Measurements from ENCODE around the gene HEATR5A. TPM values are rescaled to one million over a fixed set of nuclear protein-coding genes. Genes with fewer than 3 reads are reported as not detected.

HEATR5A gene
- total and polyA plus RNA-seq, 2 experiments from 2014 or later = 25.8 to 32.5 TPM

- Histone ChIP-seq H3F3A (replicated peaks; ENCODE audit: low read depth) (no peaks in the 10 kb centered on the region), H3K4me2 (no peak overlapping the region), H3K27me3 (ENCODE audit: insufficient read depth) (no peaks in the 10 kb centered on the region), H3K36me3 (ENCODE audit: insufficient read depth) (peaks cover 17% of the 10 kb centered on the region; the same call in 1 of the 2 replicates), H3K4me1 (ENCODE audit: insufficient read depth) (no peaks in the 10 kb centered on the region), H3K27ac (ENCODE audit: low read depth) (no peak overlapping the region), H3K9me2 (ENCODE audit: insufficient read depth) (no peaks in the 10 kb centered on the region), H3K4me3 (no peak overlapping the region), H2AFZ (no peak overlapping the region), H4K20me1 (replicated peaks; ENCODE audit: insufficient read depth) (no peaks in the 10 kb centered on the region), H3K79me2 (replicated peaks; ENCODE audit: insufficient read depth) (no peaks in the 10 kb centered on the region)
- Mint-ChIP-seq H3K36me3 (ENCODE audit: low read depth) (peaks cover 45% of the 10 kb centered on the region), H3K9me3 (peaks cover 62% of the 10 kb centered on the region), H3K4me3 (no peak overlapping the region), H3K27me3 (ENCODE audit: insufficient read depth, low read depth, poor library complexity) (peaks cover 4% of the 10 kb centered on the region), H3K4me1 (peaks cover 2% of the 10 kb centered on the region; the same call in 2 of the 3 replicates), H3K27ac (no peak overlapping the region)
- ATAC-seq = no peak
- no peak for DNase-seq (ENCODE audit: low spot score)
- TF ChIP-seq EZH2 (IDR thresholded peaks at IDR 0.05; ENCODE audit: low read depth, unreplicated experiment) = no peak
- TF ChIP-seq ZNF331 (CRISPR knock-in tag; IDR thresholded peaks at IDR 0.05; ENCODE audit: low read depth) = no peak
- TF ChIP-seq CREB1 (CRISPR knock-in tag; IDR thresholded peaks at IDR 0.05; ENCODE audit: low read depth) = no peak
- TF ChIP-seq CTCF (conservative IDR thresholded peaks at IDR 0.05; ENCODE audit: low read depth in 2 of 2) = no peak
Measured at GRCh38 chr14:31269634-31270195, 150.6 kb downstream of the HEATR5A start.

- Histone ChIP-seq H3K4me2 (no peak overlapping the region), H2AFZ (no peak overlapping the region), H3F3A (replicated peaks; ENCODE audit: low read depth) (no peaks in the 10 kb centered on the region), H3K36me3 (ENCODE audit: insufficient read depth) (peaks cover 17% of the 10 kb centered on the region; the same call in 1 of the 2 replicates), H3K9me2 (ENCODE audit: insufficient read depth) (no peaks in the 10 kb centered on the region), H3K4me1 (ENCODE audit: insufficient read depth) (no peaks in the 10 kb centered on the region), H3K27ac (ENCODE audit: low read depth) (no peak overlapping the region), H3K4me3 (no peak overlapping the region), H3K27me3 (ENCODE audit: insufficient read depth) (no peaks in the 10 kb centered on the region), H4K20me1 (replicated peaks; ENCODE audit: insufficient read depth) (no peaks in the 10 kb centered on the region), H3K79me2 (replicated peaks; ENCODE audit: insufficient read depth) (no peaks in the 10 kb centered on the region)
- ATAC-seq (no peak), DNase-seq (ENCODE audit: low spot score) (no peak)
- TF ChIP-seq REST (IDR thresholded peaks at IDR 0.05; ENCODE audit: unreplicated experiment) = no peak
- TF ChIP-seq NANOG (IDR thresholded peaks at IDR 0.05; ENCODE audit: borderline replicate concordance) = no peak
- TF ChIP-seq STAT1 (IDR thresholded peaks at IDR 0.05; ENCODE audit: unreplicated experiment) = no peak
- TF ChIP-seq CTCF (conservative IDR thresholded peaks at IDR 0.05; ENCODE audit: low read depth in 2 of 2) = no peak
- TF ChIP-seq ZNF114 (CRISPR knock-in tag; IDR thresholded peaks at IDR 0.05) = no peak
- no peak for TF ChIP-seq ZNF331 (CRISPR knock-in tag; IDR thresholded peaks at IDR 0.05; ENCODE audit: low read depth)
- no peak for TF ChIP-seq EZH2phosphoT487 (IDR thresholded peaks at IDR 0.05; ENCODE audit: unreplicated experiment)
- H3K4me3 Mint-ChIP-seq = no peak overlapping the region
- peaks cover 38% of the 10 kb centered on the region for H3K36me3 Mint-ChIP-seq (ENCODE audit: low read depth)
- no peak overlapping the region for H3K27ac Mint-ChIP-seq
- H3K4me1 Mint-ChIP-seq = peaks cover 2% of the 10 kb centered on the region; the same call in 2 of the 3 replicates
- H3K27me3 Mint-ChIP-seq (ENCODE audit: insufficient read depth, low read depth, poor library complexity) = peaks cover 4% of the 10 kb centered on the region
- H3K9me3 Mint-ChIP-seq = peaks cover 53% of the 10 kb centered on the region
Measured at GRCh38 chr14:31268216-31268615, 152.1 kb downstream of the HEATR5A start.

Data from GM23338 (cell line).